ENCODE data around the gene MRPS27. TPM values are rescaled to one million over a fixed set of nuclear protein-coding genes. Genes with fewer than 3 reads are reported as not detected.

Gene MRPS27
- total and polyA plus RNA-seq, 11 donors = 31.9 to 94.1 (median 67.9) TPM

GRCh38 chr5:72291601-72292000 is 28.4 kb downstream of the MRPS27 start:
- no peak for TF ChIP-seq POLR2A (IDR thresholded peaks at IDR 0.05)
- TF ChIP-seq, protein P1, sequence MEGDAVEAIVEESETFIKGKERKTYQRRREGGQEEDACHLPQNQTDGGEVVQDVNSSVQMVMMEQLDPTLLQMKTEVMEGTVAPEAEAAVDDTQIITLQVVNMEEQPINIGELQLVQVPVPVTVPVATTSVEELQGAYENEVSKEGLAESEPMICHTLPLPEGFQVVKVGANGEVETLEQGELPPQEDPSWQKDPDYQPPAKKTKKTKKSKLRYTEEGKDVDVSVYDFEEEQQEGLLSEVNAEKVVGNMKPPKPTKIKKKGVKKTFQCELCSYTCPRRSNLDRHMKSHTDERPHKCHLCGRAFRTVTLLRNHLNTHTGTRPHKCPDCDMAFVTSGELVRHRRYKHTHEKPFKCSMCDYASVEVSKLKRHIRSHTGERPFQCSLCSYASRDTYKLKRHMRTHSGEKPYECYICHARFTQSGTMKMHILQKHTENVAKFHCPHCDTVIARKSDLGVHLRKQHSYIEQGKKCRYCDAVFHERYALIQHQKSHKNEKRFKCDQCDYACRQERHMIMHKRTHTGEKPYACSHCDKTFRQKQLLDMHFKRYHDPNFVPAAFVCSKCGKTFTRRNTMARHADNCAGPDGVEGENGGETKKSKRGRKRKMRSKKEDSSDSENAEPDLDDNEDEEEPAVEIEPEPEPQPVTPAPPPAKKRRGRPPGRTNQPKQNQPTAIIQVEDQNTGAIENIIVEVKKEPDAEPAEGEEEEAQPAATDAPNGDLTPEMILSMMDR (IDR thresholded peaks at IDR 0.05) = no peak
- no peak overlapping the region for H3K4me3 ChIP-seq
- no peak for DNase-seq
- no peak for ATAC-seq
- H3K36me3 ChIP-seq = peaks cover 0 to 41% (median 22%) of the 10 kb centered on the region in 9 donors
- WGBS, 4 donors = 96 to 98% (median 97%) methylated on average over 3 of the region's 3 CpGs
- no peaks in the 10 kb centered on the region for H3K9me3 ChIP-seq
- H3K4me1 ChIP-seq = peaks cover 0 to 23% (median 10%) of the 10 kb centered on the region in 12 donors
- intact Hi-C loops (cut with DNase I) = no loop called here
- H3K27ac ChIP-seq = no peak overlapping the region
- H3K27me3 ChIP-seq = no peaks in the 10 kb centered on the region

DNA sequence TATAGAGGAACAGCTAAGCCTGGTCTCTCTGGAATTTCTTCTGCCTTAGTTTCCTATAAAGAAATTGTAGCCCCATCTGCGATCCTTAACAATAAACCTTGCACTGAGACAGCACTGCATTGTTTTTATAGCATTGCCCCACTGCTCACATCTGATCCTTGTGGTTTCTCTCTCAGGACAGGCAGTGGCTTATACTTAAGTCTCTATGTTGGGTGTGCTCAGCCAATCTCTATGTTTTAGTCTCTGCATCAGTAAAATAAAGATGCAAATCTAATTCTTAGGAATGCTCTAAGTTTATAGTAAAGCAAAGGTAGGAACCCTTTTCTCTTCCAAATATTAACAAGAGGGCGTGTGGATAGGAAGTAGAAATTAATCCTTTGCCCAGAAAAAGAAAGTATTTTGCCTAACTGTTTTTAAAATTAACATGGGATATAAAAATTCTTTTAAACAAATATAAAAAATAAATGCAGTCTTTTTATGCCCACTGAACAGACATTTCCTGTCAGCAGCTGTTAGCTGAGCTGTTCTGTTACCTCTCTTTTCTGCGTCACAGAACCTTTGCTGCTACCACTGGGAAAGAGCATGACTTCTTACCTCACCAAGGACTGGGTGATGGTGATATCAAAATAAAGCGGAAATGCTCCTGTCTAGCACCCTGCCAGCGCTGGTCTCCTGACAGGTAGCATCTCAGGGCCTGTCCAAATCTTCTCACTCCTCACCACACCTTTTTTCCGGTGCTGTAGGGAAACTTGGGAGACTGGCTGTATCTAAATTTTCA is 29.5 kb downstream of the MRPS27 start:
- Histone ChIP-seq H3K9me3 (no peaks in the 10 kb centered on the region), H3K27ac (no peak overlapping the region), H3K4me1 (peaks cover 0 to 23% (median 10%) of the 10 kb centered on the region in 12 donors), H3K27me3 (no peaks in the 10 kb centered on the region), H3K36me3 (peaks cover 0 to 34% (median 20%) of the 10 kb centered on the region in 9 donors), H3K4me3 (no peak overlapping the region)
- DNase-seq (no peak), ATAC-seq (no peak)
- intact Hi-C loops (cut with DNase I) = no loop called here
- TF ChIP-seq, protein P1 (IDR thresholded peaks at IDR 0.05) = no peak
- no peak for TF ChIP-seq POLR2A (IDR thresholded peaks at IDR 0.05)
- 93 to 97% (median 96%) methylated on average over 6 of the region's 6 CpGs for WGBS, 4 donors

DNA sequence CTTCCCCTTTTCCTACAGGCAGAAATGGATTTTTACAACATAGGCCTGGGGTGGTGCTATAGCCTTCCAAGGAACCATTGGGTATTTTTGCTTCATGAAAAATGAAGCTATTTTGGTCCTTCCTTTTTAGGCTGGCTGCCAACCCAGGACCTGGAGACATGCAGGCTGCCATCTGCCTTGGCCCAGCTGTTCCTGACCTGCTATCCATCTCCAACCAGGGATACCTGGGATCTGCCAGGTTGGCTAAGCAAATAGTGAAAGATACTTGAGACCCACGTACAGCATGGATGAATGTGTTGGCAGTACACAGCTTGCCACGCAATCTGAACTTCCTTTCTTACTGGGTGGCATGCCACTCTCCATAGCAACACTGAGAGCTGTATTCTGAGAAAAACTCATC is 31.1 kb downstream of the MRPS27 start:
- peaks cover 0 to 27% (median 9%) of the 10 kb centered on the region in 12 donors for H3K4me1 ChIP-seq
- 67 to 80% (median 72%) methylated on average over 2 of the region's 2 CpGs for WGBS, 4 donors
- TF ChIP-seq, protein P1 (IDR thresholded peaks at IDR 0.05) = no peak
- TF ChIP-seq POLR2A (IDR thresholded peaks at IDR 0.05) = no peak
- intact Hi-C loops (cut with DNase I) = no loop called here
- ATAC-seq (peak in 3 of 4 donors; percentile 36 to 51 (median 42)), DNase-seq (peak in 3 of 5 donors; percentile 19 to 31 (median 24))
- H3K9me3 ChIP-seq = no peaks in the 10 kb centered on the region
- H3K36me3 ChIP-seq = peaks cover 0 to 25% (median 9%) of the 10 kb centered on the region in 9 donors
- peak overlapping the region in 1 of 12 donors; percentile 35 for H3K27ac ChIP-seq
- no peak overlapping the region for H3K4me3 ChIP-seq
- no peaks in the 10 kb centered on the region for H3K27me3 ChIP-seq

- H3K9me3 ChIP-seq = no peaks in the 10 kb centered on the region
- intact Hi-C loops (cut with DNase I) = no loop called here
- DNase-seq = no peak
- WGBS, 4 donors = 88 to 95% (median 93%) methylated on average over 5 of the region's 5 CpGs
- no peak for ATAC-seq
- peaks cover 0 to 35% (median 14%) of the 10 kb centered on the region in 12 donors for H3K4me1 ChIP-seq
- no peak overlapping the region for H3K27ac ChIP-seq
- H3K4me3 ChIP-seq = no peak overlapping the region
- no peak for TF ChIP-seq POLR2A (IDR thresholded peaks at IDR 0.05)
- TF ChIP-seq, protein P1 (IDR thresholded peaks at IDR 0.05) = no peak
- no peaks in the 10 kb centered on the region for H3K27me3 ChIP-seq
- peaks cover 0 to 23% (median 5%) of the 10 kb centered on the region in 9 donors for H3K36me3 ChIP-seq
Observed at GRCh38 chr5:72286798-72287197, 33.2 kb downstream of the MRPS27 start.
